NCI-H146 treated with DMSO at 0.1 percent for 48 hours (cell line): Measurements from ENCODE around the gene ESCO1.

Experiments used
- DNase-seq: peaks from one replicate; lab custom pipeline; 2025; ENCODE audit not compliant: unreplicated experiment; lab: John Stamatoyannopoulos, UW

The ESCO1 gene

DNA sequence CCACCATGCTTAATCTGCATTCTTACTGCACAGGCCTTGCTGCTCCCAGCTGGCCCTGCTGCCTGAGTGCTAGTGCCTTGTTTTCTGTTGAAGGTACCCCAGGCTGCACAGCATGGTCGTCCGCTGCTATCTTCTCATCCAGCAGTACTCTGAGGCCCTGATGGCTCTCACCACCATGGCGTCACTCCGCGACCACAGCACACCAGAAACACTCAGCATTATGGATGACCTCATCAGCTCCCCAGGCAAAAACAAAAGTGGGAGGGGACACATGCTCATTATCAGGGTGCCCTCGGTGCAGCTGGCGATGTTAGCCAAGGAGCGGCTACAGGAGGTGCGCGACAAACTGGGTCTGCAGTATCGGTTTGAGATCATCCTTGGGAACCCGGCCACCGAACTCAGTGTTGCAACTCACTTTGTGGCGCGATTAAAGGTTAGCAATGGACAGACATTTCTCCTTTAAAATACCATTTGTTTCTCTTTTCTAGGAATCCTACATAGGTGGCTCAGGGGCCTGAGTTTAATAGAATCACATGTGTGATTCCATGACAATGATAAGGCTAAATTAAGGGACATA is 110.5 kb downstream of the ESCO1 start:
- DNase-seq: no peak

DNA sequence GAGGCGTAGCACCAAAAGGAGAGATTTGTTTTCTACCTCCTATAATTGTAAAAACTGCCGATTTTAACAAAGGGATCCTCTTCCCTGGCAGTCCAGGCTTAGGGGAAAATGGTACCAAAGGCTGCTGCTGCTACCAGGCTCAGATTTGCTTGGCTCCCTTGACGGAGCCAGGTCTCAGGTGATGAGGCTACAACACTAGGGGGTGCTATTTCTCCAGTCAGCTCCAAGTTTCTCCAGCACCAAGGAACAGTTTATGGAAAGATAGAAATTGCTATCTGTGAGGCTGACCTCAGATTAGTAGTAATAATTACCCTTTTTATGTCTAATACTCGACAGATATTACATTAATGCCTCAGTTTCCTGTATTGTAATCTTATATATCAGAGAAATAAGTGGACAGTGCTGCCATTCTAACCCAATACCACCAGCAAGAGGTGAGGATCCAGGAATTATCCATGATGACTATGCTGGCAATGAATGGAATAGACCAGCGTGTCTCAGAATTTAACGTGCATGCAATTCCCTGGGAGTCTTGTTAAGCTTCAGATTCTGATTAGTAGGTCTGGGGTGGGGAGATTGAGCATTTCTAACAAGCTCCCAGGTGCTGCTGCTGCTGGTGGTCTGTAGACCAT is 111.3 kb downstream of the ESCO1 start:
- DNase-seq: peak; percentile 33

DNA sequence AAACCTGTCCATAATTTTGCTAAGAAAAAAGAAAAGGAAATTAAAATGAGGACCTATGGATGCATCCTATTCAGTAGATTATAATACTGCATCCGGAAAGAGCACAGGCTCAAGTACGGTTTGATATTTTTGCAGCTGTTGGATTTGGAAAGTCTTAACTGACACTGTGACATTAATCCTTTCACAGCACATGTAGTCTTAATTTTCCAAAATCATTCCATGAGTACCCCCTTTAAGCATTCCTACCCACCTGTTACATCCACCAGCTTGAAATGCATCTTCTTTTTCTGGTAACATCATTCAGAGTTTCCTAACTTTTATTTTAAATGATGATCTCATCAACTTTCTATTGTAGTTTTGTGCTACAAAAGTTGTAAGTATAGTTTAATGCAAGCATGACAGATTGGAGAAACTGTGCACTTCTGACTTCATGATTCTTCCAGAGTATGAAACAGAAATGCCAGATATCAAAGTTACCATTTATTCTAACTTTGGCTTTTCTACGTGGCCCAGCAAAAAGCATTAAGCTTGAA is 113.5 kb downstream of the ESCO1 start:
- DNase-seq: no peak

DNA sequence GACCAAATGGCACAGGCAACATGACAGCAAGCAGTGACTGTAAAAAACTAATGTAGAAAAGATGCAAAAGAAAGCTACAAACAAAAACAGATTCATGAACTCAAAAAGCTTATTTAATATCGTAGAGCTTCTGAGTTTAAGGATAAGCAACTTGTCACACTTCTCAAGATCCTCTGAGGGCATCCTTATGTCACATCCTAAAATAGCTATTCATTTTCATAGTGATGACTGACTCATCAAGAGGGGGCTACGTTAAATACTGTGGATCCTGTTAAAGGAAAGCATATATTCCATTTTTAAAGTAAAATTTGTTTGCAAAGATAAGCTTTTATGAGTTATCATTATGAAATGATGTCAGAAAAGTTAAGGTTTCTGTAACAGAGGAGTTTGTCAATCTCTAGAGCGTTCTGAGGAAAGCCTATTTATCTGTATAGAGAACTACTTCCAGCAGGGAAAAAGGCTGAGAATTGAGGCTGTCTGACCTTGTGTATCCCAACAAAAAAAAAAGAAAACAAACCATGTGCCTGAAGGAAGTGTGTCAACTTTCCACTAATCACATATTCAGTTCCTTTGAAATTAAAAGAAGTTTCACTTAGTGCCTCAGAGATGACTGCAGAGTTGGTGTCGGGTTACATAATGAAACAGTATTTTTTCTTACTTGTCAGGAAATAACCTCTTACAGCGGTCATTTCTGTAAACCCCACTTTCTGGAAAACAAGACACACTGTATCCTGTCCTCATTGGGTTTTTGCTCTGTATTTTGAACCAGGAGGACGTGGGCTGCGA is 115.5 kb downstream of the ESCO1 start:
- no peak for DNase-seq

DNA sequence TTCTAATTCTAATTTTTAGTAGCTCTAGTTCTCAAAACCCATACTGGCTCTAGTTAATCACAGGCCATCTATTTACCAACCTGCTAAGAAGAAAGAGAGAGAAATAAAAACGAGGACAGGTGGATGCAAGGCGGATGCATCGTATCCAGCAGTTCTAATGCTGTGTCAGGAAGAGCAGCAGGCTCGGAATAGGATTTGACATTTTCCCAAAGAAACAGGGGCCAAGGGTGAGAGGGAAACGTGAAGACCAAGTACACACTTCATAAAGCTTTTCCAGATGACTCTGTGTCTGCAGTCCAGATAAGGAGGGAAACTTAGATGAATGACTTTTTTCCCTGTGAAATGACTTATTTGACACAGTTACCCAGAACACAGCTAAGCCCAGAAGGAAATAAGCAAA is 117.5 kb downstream of the ESCO1 start:
- DNase-seq: no peak

DNA sequence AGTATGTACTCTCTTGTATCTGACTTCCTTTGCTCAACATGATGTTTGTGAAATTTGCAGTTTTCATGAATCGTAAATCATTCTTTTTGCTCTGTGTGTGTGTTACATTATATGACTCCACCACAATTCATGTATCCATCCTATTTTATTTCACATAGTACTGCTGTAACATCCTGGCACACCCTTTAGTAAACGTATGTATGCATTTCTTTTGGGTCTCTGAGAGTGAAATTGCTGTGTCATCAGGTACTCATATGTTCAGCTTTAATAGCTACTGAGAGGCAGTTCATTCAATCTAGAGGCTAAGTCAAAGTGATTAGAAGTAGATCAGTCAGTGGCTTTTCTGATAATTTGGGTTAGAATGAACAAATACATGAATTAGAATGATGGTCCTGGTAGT is 118.8 kb downstream of the ESCO1 start:
- no peak for DNase-seq

DNA sequence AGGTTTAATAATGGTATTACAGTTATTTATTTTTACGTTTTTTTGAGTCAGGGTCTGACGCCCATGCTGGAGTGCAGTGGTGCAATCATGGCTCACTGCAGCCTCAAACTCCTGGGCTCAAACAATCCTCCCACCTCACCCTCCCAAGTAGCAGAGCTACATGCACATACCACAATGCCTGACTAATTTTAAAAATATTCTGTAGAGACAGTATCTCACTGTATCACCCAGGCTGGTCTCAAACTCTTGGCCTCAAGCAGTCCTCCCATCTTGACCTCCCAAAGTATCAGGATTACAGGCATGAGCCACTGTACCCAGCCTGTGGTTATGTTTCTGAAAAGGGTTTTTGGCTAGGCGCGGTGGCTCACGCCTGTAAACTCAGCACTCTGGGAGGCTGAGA is 120.8 kb downstream of the ESCO1 start:
- DNase-seq: no peak
